H1 (cell line): Measurements from ENCODE around the gene CEP126. TPM values are rescaled to one million over a fixed set of nuclear protein-coding genes. Genes with fewer than 3 reads are reported as not detected.

Source experiments
- CTCF ChIA-PET: fragments of 300-600 bp; sonication (Branson Sonifier 250); formaldehyde crosslinking; loops from one replicate; lab custom pipeline; 2021; ENCODE audit not compliant: partially characterized antibody; lab: Charles Lee
- POLR2A ChIA-PET: fragments of 300-600 bp; sonication (Branson Sonifier 250); formaldehyde crosslinking; loops from one replicate; lab custom pipeline; 2021; ENCODE audit warnings: inconsistent platforms; ENCODE audit not compliant: partially characterized antibody; lab: Charles Lee
- DNase-seq, 2 experiments: peaks; one replicate each; pipeline versions ENCODE4 v3.0.0 to v3.0.0-alpha.2; 2010 to 2022; ENCODE audit warnings: low spot score in 2 of 2, low read depth in 1 of 2, mixed read lengths in 1 of 2
- FAIRE-seq: peaks from 2 replicates; lab custom pipeline; 2011; peaks lifted over from hg19 to GRCh38; lab: Jason Lieb, UNC
- H2AFZ ChIP-seq: 2 replicates; pipeline ENCODE4 v1.8.1; 2012; ENCODE audit warnings: low read length, inconsistent platforms
- H2AK5ac ChIP-seq: 2 replicates; pipeline ENCODE4 v1.6.1; 2013; ENCODE audit warnings: low read depth, low read length
- H2BK120ac ChIP-seq: replicated peaks from 2 replicates; pipeline ENCODE3; 2013; ENCODE audit warnings: low read depth, low read length, inconsistent platforms
- H2BK12ac ChIP-seq: 2 replicates; pipeline ENCODE4 v1.6.1; 2013; ENCODE audit warnings: low read depth, low read length
- H2BK15ac ChIP-seq: 2 replicates; pipeline ENCODE4 v1.6.1; 2013; ENCODE audit warnings: low read length
- H2BK20ac ChIP-seq: 2 replicates; pipeline ENCODE4 v1.6.1; 2013; ENCODE audit warnings: low read length
- H2BK5ac ChIP-seq: 2 replicates; pipeline ENCODE4 v1.6.1; 2013; ENCODE audit warnings: low read depth, low read length
- H3K14ac ChIP-seq: 2 replicates; pipeline ENCODE4 v1.6.1; 2013; ENCODE audit warnings: inconsistent platforms; ENCODE audit not compliant: insufficient read length
- H3K18ac ChIP-seq: 2 replicates; pipeline ENCODE4 v1.6.1; 2013; ENCODE audit warnings: low read length; ENCODE audit errors: extremely low read depth
- H3K23ac ChIP-seq: 2 replicates; pipeline ENCODE4 v1.6.1; 2013; ENCODE audit warnings: inconsistent platforms; ENCODE audit not compliant: insufficient read length
- H3K23me2 ChIP-seq: 2 replicates; pipeline ENCODE4 v1.6.1; 2013; ENCODE audit warnings: low read depth, low read length
- H3K27ac ChIP-seq: 2 replicates; pipeline ENCODE4 v1.6.1; 2011; ENCODE audit warnings: low read depth, low read length, inconsistent platforms
- H3K27me3 ChIP-seq, 4 experiments: replicated peaks in 1 of 4; 1 replicate in 1 of 4; 2 replicates in 3 of 4; pipeline versions ENCODE4 v1.6.1 to v1.8.1; 2011 to 2013; ENCODE audit warnings: low read length in 3 of 4, mild to moderate bottlenecking in 3 of 4, inconsistent platforms in 2 of 4, mixed read lengths in 2 of 4, moderate library complexity in 1 of 4; ENCODE audit not compliant: control insufficient read depth in 3 of 4, insufficient read depth in 3 of 4; ENCODE audit errors: extremely low read depth in 1 of 4
- H3K36me3 ChIP-seq, 4 experiments: 2 replicates each; pipeline versions ENCODE4 v1.6.1 to v1.8.1; 2011 to 2013; ENCODE audit warnings: mild to moderate bottlenecking in 4 of 4, low read length in 3 of 4, moderate library complexity in 2 of 4, control low read depth in 1 of 4, inconsistent platforms in 1 of 4; ENCODE audit not compliant: insufficient read depth in 4 of 4, control insufficient read depth in 2 of 4
- H3K4ac ChIP-seq: replicated peaks from 2 replicates; pipeline ENCODE3; 2013; ENCODE audit warnings: low read length, low read depth, mixed read lengths, inconsistent platforms; ENCODE audit not compliant: insufficient read length
- H3K4me1 ChIP-seq, 4 experiments: replicated peaks in 1 of 4; 1 replicate in 1 of 4; 2 replicates in 3 of 4; pipeline versions ENCODE4 v1.6.1 to v1.8.1; 2011 to 2013; ENCODE audit warnings: low read length in 3 of 4, inconsistent platforms in 2 of 4, mixed read lengths in 1 of 4; ENCODE audit not compliant: insufficient read depth in 4 of 4, control insufficient read depth in 3 of 4
- H3K4me2 ChIP-seq, 2 experiments: 2 replicates each; pipeline versions ENCODE4 v1.6.1 to v1.8.1; 2011 to 2013; ENCODE audit warnings: low read depth in 2 of 2, low read length in 2 of 2, control low read depth in 1 of 2, inconsistent platforms in 1 of 2, mild to moderate bottlenecking in 1 of 2; ENCODE audit not compliant: insufficient read depth in 1 of 2
- H3K4me3 ChIP-seq, 4 experiments: fragments of 200-600, 300-600 bp in 1 of 4; sonication (generic), shearing (Covaris generic), sonication (Bioruptor Twin) in 1 of 4; 2 replicates each; pipeline versions ENCODE4 v1.5.1 to v1.8.1; 2011 to 2016; ENCODE audit warnings: low read length in 4 of 4, low read depth in 3 of 4, control low read depth in 2 of 4, inconsistent platforms in 2 of 4, mild to moderate bottlenecking in 2 of 4, mixed read lengths in 1 of 4, moderate library complexity in 1 of 4; ENCODE audit not compliant: insufficient read depth in 2 of 4; ENCODE audit errors: extremely low read depth in 1 of 4
- H3K56ac ChIP-seq: replicated peaks from 2 replicates; pipeline ENCODE3; 2013; ENCODE audit warnings: low read depth, mild to moderate bottlenecking, mixed read lengths, low read length, inconsistent platforms; ENCODE audit not compliant: insufficient read length
- H3K79me1 ChIP-seq: 2 replicates; pipeline ENCODE4 v1.6.1; 2013; ENCODE audit warnings: low read depth, low read length, control low read depth
- H3K79me2 ChIP-seq, 2 experiments: 2 replicates each; pipeline versions ENCODE4 v1.6.1 to v1.8.1; 2012 to 2013; ENCODE audit warnings: low read length in 2 of 2, mild to moderate bottlenecking in 2 of 2, inconsistent platforms in 1 of 2; ENCODE audit not compliant: insufficient read depth in 2 of 2, control insufficient read depth in 1 of 2
- H3K9ac ChIP-seq, 4 experiments: replicated peaks in 1 of 4; 1 replicate in 1 of 4; 2 replicates in 3 of 4; pipeline versions ENCODE4 v1.6.1 to v1.8.1; 2011 to 2013; ENCODE audit warnings: low read depth in 3 of 4, low read length in 3 of 4, control low read depth in 2 of 4, mild to moderate bottlenecking in 2 of 4, moderate library complexity in 2 of 4, inconsistent platforms in 1 of 4; ENCODE audit errors: extremely low read depth in 1 of 4
- H3K9me3 ChIP-seq, 2 experiments: 2 replicates each; pipeline versions ENCODE4 v1.6.1 to v1.8.1; 2012 to 2013; ENCODE audit warnings: mild to moderate bottlenecking in 2 of 2, moderate library complexity in 2 of 2, control low read depth in 1 of 2, inconsistent platforms in 1 of 2, low read depth in 1 of 2, low read length in 1 of 2, mixed read lengths in 1 of 2; ENCODE audit not compliant: insufficient read depth in 2 of 2
- H4K20me1 ChIP-seq, 2 experiments: replicated peaks in 1 of 2; 2 replicates each; pipeline versions ENCODE3 to v1.8.1; 2011 to 2013; ENCODE audit warnings: inconsistent platforms in 2 of 2, low read length in 2 of 2, mild to moderate bottlenecking in 1 of 2; ENCODE audit not compliant: insufficient read depth in 2 of 2, control insufficient read depth in 1 of 2
- H4K5ac ChIP-seq: 2 replicates; pipeline ENCODE4 v1.6.1; 2013; ENCODE audit warnings: low read length, low read depth, mixed read lengths, inconsistent platforms; ENCODE audit not compliant: insufficient read length
- H4K8ac ChIP-seq: 2 replicates; pipeline ENCODE4 v1.8.0; 2013; ENCODE audit warnings: mild to moderate bottlenecking, moderate library complexity, low read length, inconsistent platforms; ENCODE audit not compliant: insufficient read depth; ENCODE audit errors: extremely low read depth
- H4K91ac ChIP-seq: replicated peaks from 2 replicates; pipeline ENCODE3; 2013; ENCODE audit warnings: low read length, mixed read lengths, inconsistent platforms; ENCODE audit not compliant: insufficient read length
- BACH1 ChIP-seq: IDR thresholded peaks from 2 replicates; pipeline ENCODE4 v1.6.1; 2012; ENCODE audit warnings: low read length, improper control_type of control experiment
- EP300 ChIP-seq, 2 experiments: IDR thresholded peaks; 1 replicate in 1 of 2; 2 replicates in 1 of 2; pipeline ENCODE4 v1.6.1; 2011 to 2012; ENCODE audit warnings: low read depth in 2 of 2, low read length in 2 of 2, mild to moderate bottlenecking in 2 of 2, borderline replicate concordance in 1 of 2, inconsistent platforms in 1 of 2, moderate library complexity in 1 of 2
- JUN ChIP-seq: IDR thresholded peaks from 2 replicates; pipeline ENCODE4 v1.6.1; 2011; ENCODE audit warnings: low read depth, mild to moderate bottlenecking, improper control_type of control experiment, low read length
- KDM1A ChIP-seq: fragments of 200-600, 300-600 bp; sonication (generic); IDR thresholded peaks from 2 replicates; pipeline ENCODE4 v1.7.1; 2016; ENCODE audit warnings: mild to moderate bottlenecking, low read length, borderline replicate concordance
- MAFK ChIP-seq: IDR thresholded peaks from 2 replicates; pipeline ENCODE4 v1.6.1; 2012; ENCODE audit warnings: low read depth, mild to moderate bottlenecking, improper control_type of control experiment, low read length
- MAX ChIP-seq: IDR thresholded peaks from 2 replicates; pipeline ENCODE4 v1.6.1; 2012; ENCODE audit warnings: inconsistent platforms
- NRF1 ChIP-seq: IDR thresholded peaks from 2 replicates; pipeline ENCODE4 v1.6.1; 2011; ENCODE audit warnings: mild to moderate bottlenecking, low read depth, low read length, improper control_type of control experiment
- RBBP5 ChIP-seq: IDR thresholded peaks from 2 replicates; pipeline ENCODE4 v1.7.1; 2012; ENCODE audit warnings: low read depth, mild to moderate bottlenecking, inconsistent platforms, low read length, moderate library complexity, borderline replicate concordance
- RNF2 ChIP-seq: fragments of 200-900, 300-1000 bp; sonication (generic); IDR thresholded peaks from 2 replicates; pipeline ENCODE4 v1.7.1; 2016; ENCODE audit warnings: borderline replicate concordance, low read depth, mild to moderate bottlenecking, antibody characterized with exemption, low read length; ENCODE audit not compliant: poor library complexity, severe bottlenecking; ENCODE audit errors: missing control alignments
- SP4 ChIP-seq: IDR thresholded peaks from 2 replicates; pipeline ENCODE4 v1.6.1; 2012; ENCODE audit warnings: low read length, inconsistent platforms
- TBP ChIP-seq: IDR thresholded peaks from 2 replicates; pipeline ENCODE4 v1.6.1; 2011; ENCODE audit warnings: low read depth, low read length, improper control_type of control experiment
- WGBS, 2 experiments: shearing (Covaris generic) in 1 of 2; methylation state at CpG; one replicate each; pipeline versions ENCODE4 v1.1.6 to v1.1.7; 2013 to 2015; ENCODE audit warnings: low lambda C conversion rate in 2 of 2, mixed read lengths in 2 of 2, inconsistent platforms in 1 of 2, low coverage in 1 of 2, missing lambda C conversion rate in 1 of 2; ENCODE audit not compliant: insufficient replicate concordance in 2 of 2, insufficient coverage in 1 of 2, insufficient read length in 1 of 2; ENCODE audit errors: extremely low coverage in 1 of 2, missing lambda C conversion rate in 1 of 2; 5-methylcytosine and 5-hydroxymethylcytosine counted together
- polyA plus RNA-seq, 7 experiments: library from polyadenylated mRNA; depleted of rRNA in 3 of 7; stranded (reverse) in 5 of 7; unstranded in 2 of 7; fragments of >200 nt in 5 of 7; fragments of 200-250 nt in 2 of 7; gene quantifications; 1 replicate in 5 of 7; 2 replicates in 1 of 7; 4 replicates in 1 of 7; pipeline versions ENCODE4 v1.2.1 to v1.2.3, GENCODE V29; 2011 to 2013; ENCODE audit warnings: missing spikeins in 2 of 7, mixed read lengths in 2 of 7
- total RNA-seq: library from RNA; stranded (reverse); fragmentation: NEBNext Ultra II Directional; extraction: Animal tissue kit (Norgen Biotek cat#: 25700); gene quantifications from 2 replicates; pipeline ENCODE4 v1.2.1, GENCODE V29; 2021
- TF ChIP-seq, protein P1 (sequence below): IDR thresholded peaks from 2 replicates; pipeline ENCODE4 v1.6.1; 2011; ENCODE audit warnings: low read depth, mild to moderate bottlenecking, low read length; ENCODE audit not compliant: insufficient read depth

Gene CEP126
- total and polyA plus RNA-seq, 2 of the 8 experiments (the other 6 are each of a cell fraction or from before 2014, with no cell fraction given): 0.76 to 1.9 TPM

DNA sequence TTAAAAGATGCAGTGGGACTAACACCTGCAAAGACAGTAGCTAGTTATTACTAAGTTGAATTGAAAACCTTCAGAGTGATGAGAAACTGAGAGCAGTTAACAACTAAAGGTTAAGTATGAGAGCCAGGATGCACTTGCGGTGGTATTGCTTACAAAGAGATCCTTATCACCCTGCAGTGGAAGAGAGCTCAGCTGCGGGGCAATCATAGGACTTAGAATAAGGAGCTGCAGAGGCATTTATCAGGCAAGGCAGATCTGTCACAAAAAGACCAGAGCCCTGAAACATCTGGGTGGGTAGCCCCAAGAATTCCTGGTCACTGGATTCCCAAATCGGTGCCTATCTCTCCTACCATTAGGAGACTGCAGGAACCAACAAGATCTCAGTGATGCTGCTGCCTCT lies 98.1 kb downstream of the CEP126 start:
- no peak overlapping the region for H3K18ac ChIP-seq
- no peak for DNase-seq
- no peak overlapping the region for H4K5ac ChIP-seq
- H4K91ac ChIP-seq: no peak overlapping the region
- no peak overlapping the region for H2AFZ ChIP-seq
- H3K79me1 ChIP-seq: no peaks in the 10 kb centered on the region
- no peaks in the 10 kb centered on the region for H3K4me1 ChIP-seq
- no peak overlapping the region for H3K4ac ChIP-seq
- H3K56ac ChIP-seq: no peak overlapping the region
- no peak overlapping the region for H3K9ac ChIP-seq
- no peak overlapping the region for H2BK5ac ChIP-seq
- H2AK5ac ChIP-seq: no peak overlapping the region
- H3K79me2 ChIP-seq: no peaks in the 10 kb centered on the region
- FAIRE-seq: no peak
- no peak overlapping the region for H3K4me2 ChIP-seq
- H2BK15ac ChIP-seq: no peak overlapping the region
- no peak overlapping the region for H4K8ac ChIP-seq
- no peak overlapping the region for H2BK20ac ChIP-seq
- H3K14ac ChIP-seq: no peak overlapping the region
- H4K20me1 ChIP-seq: no peaks in the 10 kb centered on the region
- H3K23me2 ChIP-seq: no peaks in the 10 kb centered on the region
- POLR2A ChIA-PET: no interaction called here
- WGBS, 2 experiments: 92% methylated on average over 3 of the region's 3 CpGs; no CpG with 5 or more reads in 1 of the 2 experiments
- no peaks in the 10 kb centered on the region for H3K9me3 ChIP-seq
- no peak overlapping the region for H3K27ac ChIP-seq
- H2BK12ac ChIP-seq: no peak overlapping the region
- no peak overlapping the region for H2BK120ac ChIP-seq
- H3K23ac ChIP-seq: no peak overlapping the region
- CTCF ChIA-PET: interaction anchor here (1.1 to 1.5 kb wide), 3 partner anchors 13 to 298 kb away, joined by 4 to 5 read pairs (median 4); no protein-coding TSS in a partner anchor
- H3K4me3 ChIP-seq: no peak overlapping the region
- no peaks in the 10 kb centered on the region for H3K27me3 ChIP-seq
- H3K36me3 ChIP-seq: no peaks in the 10 kb centered on the region
- TF ChIP-seq SP4 (no peak), RBBP5 (no peak), MAFK (no peak), KDM1A (no peak), EP300 (IDR thresholded peaks at IDR 0.05; ENCODE audit: borderline replicate concordance in 1 of 2, low read depth in 2 of 2, low read length in 2 of 2) (no peak), TBP (no peak), MAX (no peak), BACH1 (no peak), JUN (no peak), RNF2 (no peak), NRF1 (no peak)
- TF ChIP-seq, protein P1, sequence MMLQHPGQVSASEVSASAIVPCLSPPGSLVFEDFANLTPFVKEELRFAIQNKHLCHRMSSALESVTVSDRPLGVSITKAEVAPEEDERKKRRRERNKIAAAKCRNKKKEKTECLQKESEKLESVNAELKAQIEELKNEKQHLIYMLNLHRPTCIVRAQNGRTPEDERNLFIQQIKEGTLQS: no peak
